CMK (cell line): ENCODE results near the gene TRAF7.

Source experiments
- DNase-seq: peaks from one replicate; pipeline ENCODE4 v3.0.0-alpha.2; 2010; ENCODE audit warnings: low read depth

Gene TRAF7

GRCh38 chr16:2165861-2166260 is 10.3 kb downstream of the TRAF7 start:
- DNase-seq = no peak

DNA sequence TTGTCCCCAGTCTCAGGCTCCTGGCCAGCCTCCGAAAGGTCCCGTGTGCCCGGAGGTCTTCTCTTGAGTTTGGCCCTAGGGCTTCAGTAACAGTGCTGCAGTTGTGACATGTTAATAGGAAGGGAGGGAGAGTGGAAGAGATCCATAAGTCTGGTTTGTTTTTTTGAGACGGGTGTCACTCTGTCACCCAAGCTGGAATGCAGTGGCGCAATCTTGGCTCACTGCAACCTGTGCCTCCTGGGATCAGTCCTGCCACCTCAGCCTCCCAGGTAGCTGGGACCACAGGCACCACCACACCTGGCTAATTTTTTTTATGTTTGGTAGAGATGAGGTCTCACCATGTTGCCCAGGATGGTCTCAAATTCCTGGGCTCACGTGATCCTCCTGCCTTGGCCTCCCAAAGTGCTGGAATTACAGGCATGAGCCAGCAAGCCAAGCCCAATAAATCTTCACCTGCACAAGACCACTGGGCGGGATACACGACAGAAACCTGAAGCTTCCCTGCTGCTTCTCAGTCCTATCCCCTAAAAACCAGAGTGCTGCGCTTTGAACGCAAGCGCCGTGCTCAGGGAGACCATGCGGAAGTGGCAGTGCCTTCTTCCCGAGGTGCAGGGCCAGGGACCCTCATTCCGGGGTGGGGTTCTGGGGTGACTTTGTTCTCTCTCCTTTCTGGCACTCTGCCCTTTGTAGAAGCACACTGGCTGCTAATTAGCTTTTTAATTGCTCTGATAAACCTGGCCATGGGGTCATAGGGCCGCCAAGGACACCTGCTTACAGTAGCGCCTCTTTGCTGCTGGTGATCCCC is 10.9 kb downstream of the TRAF7 start:
- no peak for DNase-seq

- no peak for DNase-seq
Measured at GRCh38 chr16:2167068-2167638, 11.6 kb downstream of the TRAF7 start.

DNA sequence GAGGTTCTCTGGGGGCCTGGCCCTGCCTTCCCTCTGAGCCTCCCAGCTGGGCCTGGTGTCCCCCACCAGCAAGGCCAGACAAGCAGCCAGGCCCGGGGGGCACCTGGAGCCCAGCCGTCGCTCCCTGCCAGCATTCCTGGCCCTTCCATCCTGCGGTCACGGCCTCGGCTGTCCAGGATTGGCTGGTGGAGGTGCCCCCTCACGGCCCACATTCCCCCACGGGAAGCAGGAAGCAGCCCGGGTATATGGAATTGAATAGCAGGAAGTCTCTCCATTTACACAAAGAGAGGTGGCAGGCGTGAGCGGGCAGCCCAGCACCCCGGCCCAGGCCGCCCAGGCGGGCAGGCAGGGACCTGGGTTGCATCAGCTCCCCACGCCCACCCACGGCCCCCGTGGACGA is 14.5 kb downstream of the TRAF7 start:
- no peak for DNase-seq

DNA sequence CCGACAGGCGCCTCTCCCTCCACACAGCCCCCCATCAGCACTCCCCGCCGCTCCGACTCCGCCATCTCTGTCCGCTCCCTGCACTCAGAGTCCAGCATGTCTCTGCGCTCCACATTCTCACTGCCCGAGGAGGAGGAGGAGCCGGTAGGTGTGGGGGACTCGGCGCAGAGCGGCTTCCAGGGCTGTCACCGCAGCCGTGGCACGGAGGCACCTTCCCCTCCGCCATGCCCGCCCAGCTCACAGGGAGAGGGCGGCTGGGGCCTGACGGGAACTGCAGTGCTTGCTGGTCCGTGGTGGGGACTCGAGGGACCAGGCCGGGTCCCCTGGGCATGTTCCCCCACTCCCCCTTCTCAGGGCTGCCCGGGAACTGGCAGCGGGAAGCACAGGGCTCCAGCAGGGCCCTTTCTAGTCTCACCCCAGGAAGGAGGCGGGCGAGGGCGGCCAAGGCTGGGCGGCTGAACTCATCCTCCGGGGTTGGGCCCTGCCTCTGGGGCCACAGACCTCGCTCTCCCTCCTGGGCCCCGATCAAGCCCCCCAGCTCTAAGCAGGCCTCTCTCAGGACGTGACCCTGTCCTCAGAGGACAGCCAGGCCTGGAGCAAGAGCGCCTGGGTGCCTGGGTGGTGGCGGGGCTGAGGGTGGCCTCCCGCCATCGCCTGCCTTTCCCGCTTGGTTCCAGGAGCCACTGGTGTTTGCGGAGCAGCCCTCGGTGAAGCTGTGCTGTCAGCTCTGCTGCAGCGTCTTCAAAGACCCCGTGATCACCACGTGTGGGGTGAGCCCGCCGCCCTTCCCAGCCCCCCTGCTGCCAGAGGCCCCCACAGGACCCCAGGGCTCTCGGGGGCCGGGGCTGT is 15.2 kb downstream of the TRAF7 start:
- DNase-seq = no peak

GRCh38 chr16:2171601-2172178 is 16.1 kb downstream of the TRAF7 start:
- DNase-seq = no peak

DNA sequence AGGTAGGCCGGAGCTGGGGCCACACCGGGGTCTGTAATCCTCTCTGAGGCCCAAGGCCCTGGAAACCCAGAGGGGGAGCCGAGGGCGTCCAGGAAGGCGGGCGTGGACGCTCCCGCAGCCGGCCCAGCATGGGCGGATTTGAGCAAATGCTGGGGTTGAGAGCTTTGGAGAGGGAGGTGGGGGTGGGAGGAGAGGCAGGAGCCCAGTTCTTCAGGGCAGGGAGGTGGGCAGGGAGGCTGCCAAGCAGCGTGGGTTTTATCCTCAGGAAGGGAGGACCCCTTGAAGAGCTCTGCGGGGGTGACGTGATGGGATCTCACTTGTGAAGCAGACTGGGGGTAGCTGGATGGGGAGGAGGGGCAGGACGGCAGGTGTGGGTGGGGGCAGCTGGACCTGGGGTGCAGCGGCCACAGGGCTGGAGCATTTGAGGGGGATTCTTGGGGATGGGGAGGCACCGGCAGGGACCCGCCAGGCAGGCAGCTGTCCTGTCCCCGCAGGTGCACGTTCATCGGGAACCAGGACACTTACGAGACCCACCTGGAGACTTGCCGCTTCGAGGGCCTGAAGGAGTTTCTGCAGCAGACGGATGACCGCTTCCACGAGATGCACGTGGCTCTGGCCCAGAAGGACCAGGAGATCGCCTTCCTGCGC is 17.2 kb downstream of the TRAF7 start:
- no peak for DNase-seq

DNA sequence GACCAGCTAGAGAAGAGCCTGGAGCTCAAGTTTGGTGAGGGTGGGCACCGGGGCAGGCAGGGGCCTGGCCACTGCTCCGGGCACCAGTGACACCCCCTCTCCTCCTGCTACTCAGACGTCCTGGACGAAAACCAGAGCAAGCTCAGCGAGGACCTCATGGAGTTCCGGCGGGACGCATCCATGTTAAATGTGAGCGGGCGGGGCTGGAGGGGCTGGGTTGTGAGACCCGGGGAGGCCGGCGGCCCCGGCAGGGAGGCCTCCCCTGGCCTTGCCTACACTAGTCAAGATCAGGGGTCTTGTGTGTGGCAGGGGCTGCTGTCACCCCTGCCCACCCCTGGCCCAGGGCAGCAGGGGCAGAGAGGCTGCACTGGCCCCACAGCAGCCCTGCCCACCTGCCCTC is 17.8 kb downstream of the TRAF7 start:
- no peak for DNase-seq

DNA sequence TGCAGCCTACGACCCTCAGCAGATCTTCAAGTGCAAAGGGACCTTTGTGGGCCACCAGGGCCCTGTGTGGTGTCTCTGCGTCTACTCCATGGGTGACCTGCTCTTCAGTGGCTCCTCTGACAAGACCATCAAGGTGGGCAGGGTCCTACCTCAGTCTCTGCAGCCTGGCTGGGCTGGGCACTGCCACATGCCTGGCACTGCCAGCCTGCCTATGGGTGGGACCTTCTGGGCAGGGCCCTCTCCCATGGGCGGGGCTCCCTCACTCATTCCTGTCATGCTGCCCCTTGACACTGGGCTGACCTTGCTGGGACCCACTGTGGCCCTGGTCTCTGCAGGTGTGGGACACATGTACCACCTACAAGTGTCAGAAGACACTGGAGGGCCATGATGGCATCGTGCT is 18.3 kb downstream of the TRAF7 start:
- DNase-seq = no peak

DNA sequence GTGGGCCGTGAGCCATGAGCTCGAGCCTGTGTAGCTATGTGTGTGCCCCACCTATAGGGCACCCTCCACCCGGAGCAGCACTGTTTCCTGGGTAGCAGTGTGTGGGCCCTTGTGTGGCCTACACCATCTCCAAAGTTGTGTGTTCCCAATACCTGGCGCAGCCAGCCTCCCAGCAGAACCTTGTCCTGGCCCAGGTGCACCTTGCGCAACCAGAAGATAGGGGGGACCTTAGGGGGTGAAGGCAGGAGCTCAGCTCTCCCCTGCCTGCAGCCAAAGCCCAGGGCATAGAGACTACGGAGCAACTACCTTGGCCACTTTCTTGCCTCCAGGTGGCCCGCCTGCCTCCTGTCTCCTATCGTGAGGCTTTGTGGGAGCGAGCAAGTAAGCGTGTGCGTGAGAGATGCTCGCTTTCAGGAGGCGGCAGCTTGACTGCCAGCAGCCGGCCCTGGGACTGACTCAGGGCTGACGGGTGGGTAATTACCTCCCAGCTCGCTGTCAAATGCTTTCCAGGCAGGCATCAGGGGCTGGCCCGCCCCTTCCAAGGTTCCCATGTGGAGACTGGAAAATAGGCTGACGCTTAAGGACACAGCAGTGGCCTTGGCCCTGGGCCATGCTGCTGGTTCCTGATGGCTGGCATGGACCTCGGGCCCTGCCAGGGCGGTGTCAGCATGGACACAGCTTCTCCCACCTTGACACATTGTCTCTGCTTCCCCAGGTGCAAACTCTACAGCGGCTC is 19.0 kb downstream of the TRAF7 start:
- no peak for DNase-seq

DNA sequence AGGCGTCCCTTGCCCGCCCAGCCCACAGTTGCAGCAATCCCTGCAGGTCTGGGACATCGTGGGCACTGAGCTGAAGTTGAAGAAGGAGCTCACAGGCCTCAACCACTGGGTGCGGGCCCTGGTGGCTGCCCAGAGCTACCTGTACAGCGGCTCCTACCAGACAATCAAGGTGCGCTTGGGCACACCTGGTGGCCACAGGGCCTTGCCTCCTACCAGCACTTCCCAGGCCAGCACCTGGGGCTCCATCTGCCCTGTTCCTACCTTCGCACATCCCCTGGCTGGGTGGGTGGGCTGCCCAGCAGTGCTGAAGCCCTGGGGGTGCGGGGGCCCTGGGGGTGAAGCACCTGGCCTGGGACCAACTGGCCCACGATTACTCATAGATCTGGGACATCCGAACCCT is 19.9 kb downstream of the TRAF7 start:
- DNase-seq = no peak

DNA sequence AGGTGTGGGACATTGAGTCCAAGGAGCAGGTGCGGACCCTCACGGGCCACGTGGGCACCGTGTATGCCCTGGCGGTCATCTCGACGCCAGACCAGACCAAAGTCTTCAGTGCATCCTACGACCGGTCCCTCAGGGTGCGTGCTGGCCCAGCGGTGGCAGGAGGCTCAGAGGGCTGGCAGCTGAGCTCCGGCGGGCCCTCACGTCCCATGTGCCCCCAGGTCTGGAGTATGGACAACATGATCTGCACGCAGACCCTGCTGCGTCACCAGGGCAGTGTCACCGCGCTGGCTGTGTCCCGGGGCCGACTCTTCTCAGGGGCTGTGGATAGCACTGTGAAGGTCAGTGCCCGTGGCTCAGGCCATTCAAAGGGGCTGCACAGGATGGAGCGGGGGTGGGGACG is 20.5 kb downstream of the TRAF7 start:
- no peak for DNase-seq

DNA sequence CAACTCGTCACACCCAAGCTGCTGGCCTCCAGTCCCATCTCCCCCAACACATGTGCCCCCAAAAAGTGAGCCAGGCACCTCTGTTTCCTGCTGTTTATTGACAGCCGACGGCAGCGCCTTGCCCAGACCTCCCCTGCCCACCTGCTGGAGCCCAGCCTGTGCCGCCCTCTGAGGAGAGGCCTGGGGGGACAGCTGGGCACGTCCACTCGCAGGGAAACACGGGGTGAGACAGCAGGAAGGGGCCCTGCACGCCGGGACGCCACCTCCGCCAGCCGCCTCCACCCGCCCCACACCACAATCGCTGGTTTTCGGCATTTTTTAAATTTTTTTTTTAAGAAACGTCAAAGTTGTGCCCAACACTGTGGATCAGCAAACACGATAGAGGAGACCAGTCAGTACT is 21.5 kb downstream of the TRAF7 start:
- no peak for DNase-seq

DNA sequence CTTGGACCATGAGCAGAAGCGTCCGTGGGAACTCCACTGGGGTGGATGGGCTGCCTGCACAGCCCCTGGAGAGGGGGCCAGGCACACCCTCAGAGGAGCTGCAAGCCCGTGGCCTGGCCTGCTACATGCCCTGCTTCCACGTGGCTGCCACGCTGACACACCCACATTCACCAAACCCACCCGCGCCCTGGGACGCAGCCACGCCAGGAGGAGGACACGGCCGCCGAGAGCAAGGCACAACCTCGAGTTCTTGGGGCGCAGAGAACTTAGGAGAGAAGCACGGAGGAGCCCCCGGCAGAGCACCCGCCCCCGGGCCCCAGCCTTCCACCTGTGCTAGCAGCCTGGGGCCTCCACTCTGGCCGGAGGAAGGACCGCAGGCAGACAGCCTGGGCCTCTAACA is 22.0 kb downstream of the TRAF7 start:
- DNase-seq = no peak

GRCh38 chr16:2178321-2179106 is 22.9 kb downstream of the TRAF7 start:
- no peak for DNase-seq

DNA sequence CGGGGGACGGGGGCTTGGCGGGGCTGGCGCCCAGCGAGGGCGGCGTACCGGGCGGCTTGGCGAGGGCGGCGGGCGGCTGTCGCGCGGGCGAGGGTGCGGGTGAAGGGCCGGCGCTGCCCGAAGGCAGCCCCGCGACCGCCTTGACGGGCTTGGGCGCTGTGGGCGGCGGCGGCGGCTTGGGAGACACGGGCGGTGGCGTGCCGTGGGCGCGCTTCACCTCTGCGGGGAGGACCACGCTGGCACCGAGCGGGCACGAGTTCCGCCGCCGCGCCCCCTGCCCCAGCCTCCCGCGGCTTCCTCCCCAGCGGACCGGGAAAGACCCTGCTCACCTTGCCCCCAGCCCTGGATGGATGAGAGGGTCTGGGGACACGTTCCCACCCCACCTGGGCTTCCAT is 23.5 kb downstream of the TRAF7 start:
- no peak for DNase-seq

DNA sequence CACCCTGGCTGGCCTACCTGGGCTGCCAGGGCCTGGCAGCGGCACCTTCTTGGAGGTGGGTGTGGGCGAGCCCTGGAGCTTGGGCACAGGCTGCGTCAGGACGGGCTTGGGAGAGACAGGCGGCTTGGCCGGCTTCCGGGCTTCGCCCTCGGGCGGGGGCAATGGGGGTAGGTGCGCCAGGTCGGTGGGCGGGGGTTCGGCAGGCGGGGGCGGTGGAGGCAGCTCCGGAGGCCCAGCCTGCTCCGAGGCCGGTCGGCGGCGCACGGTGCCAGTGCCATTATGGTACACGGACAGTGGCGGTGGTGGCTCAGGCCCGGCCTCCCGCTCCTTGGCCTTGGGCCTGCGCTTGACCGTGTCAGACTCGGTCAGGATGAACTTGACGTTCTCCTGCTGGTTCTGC is 24.0 kb downstream of the TRAF7 start:
- DNase-seq = no peak

DNA sequence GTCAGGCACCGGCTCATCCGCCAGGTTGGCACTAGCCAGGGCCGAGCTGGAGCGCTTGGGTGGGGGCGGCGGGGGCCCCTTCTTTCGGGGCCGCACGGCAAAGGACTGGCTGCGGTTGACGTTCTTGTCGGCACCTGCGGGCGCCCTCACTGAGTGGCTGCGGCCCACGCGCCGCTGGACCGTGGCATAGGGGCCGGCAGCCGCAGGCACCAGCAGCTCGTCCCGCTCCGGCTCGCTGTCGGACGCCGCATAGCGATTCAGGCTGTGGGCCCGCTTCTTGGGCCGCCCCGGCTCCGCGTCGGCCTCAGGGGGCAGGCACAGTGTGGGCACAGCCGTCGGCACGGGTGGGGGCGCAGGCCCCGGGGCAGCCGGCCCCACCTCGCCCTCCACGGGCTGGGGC is 24.9 kb downstream of the TRAF7 start:
- no peak for DNase-seq

GRCh38 chr16:2180962-2181923 is 25.7 kb downstream of the TRAF7 start:
- no peak for DNase-seq

DNA sequence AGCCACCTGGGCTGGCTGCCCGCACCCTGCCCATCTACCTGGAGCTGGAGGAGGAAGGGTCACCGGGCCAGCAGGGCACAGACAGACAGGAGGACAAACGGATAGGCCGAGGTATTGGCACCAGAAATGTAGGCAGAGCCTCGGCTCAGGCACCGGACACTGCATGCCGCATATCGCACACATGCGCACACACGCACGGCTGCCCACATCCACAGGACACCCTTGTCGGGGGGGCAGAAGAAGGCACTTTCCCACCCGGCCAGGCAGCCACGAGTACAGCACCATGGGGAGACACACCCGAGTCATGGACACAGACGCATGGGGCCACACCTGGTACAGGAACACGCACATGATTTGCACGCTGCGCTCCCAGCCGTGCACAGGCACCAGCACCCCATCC is 26.4 kb downstream of the TRAF7 start:
- DNase-seq = no peak
